Measurements from ENCODE around the gene KCTD20.

KCTD20 gene

GRCh38 chr6:36519352-36519751, 76.6 kb downstream of the KCTD20 start:
- Histone ChIP-seq H3K27me3 (no peaks in the 10 kb centered on the region), H4K20me1 (peaks cover 0 to 50% (median 24%) of the 10 kb centered on the region in 11 experiments; a peak in 15 of 22 replicates), H3K9me3 (replicated peaks in 1 of 11) (no peaks in the 10 kb centered on the region), H3K27ac (no peak overlapping the region), H3K4me1 (peaks cover 0 to 6% (median 0%) of the 10 kb centered on the region in 10 experiments; a peak in 4 of 20 replicates), H3K4me3 (no peak overlapping the region), H3K36me3 (peaks cover 98 to 100% (median 100%) of the 10 kb centered on the region in 11 experiments), H3K9ac (no peak overlapping the region), H3K4me2 (no peak overlapping the region)
- no peak for TF ChIP-seq Cebpa-rat (IDR thresholded peaks at IDR 0.05)

- Histone ChIP-seq H3K9me3 (replicated peaks in 1 of 11) (no peaks in the 10 kb centered on the region), H3K9ac (no peak overlapping the region), H4K20me1 (peaks cover 12 to 82% (median 49%) of the 10 kb centered on the region in 11 experiments; a peak in 20 of 22 replicates), H3K27me3 (no peaks in the 10 kb centered on the region), H3K36me3 (peaks cover 73 to 100% (median 90%) of the 10 kb centered on the region in 11 experiments), H3K4me3 (no peak overlapping the region), H3K4me2 (no peak overlapping the region), H3K27ac (no peak overlapping the region), H3K4me1 (peaks cover 27 to 45% (median 32%) of the 10 kb centered on the region in 10 experiments)
- TF ChIP-seq Cebpa-rat (IDR thresholded peaks at IDR 0.05): no peak
Measured at GRCh38 chr6:36523451-36523850, 80.7 kb downstream of the KCTD20 start.

GRCh38 chr6:36523936-36524499, 81.2 kb downstream of the KCTD20 start:
- Histone ChIP-seq H3K27me3 (no peaks in the 10 kb centered on the region), H3K36me3 (peaks cover 67 to 100% (median 89%) of the 10 kb centered on the region in 11 experiments), H3K27ac (peak overlapping the region in 1 of 11 experiments; percentile 14; a peak in 2 of 22 replicates), H3K4me1 (peaks cover 33 to 50% (median 37%) of the 10 kb centered on the region in 10 experiments), H4K20me1 (peaks cover 14 to 82% (median 54%) of the 10 kb centered on the region in 11 experiments; a peak in 20 of 22 replicates), H3K9ac (no peak overlapping the region), H3K4me3 (no peak overlapping the region), H3K4me2 (no peak overlapping the region), H3K9me3 (replicated peaks in 1 of 11) (no peaks in the 10 kb centered on the region)
- no peak for TF ChIP-seq Cebpa-rat (IDR thresholded peaks at IDR 0.05)

- Histone ChIP-seq H3K9ac (peak overlapping the region in 1 of 11 experiments; percentile 15; a peak in 1 of 22 replicates), H3K4me1 (peaks cover 41 to 59% (median 46%) of the 10 kb centered on the region in 10 experiments), H3K9me3 (replicated peaks in 1 of 11) (no peaks in the 10 kb centered on the region), H3K4me2 (peak overlapping the region in 2 of 11 experiments; percentile 87 to 93; a peak in 4 of 22 replicates), H3K27ac (peak overlapping the region in 5 of 11 experiments; percentile 16 to 71 (median 70); a peak in 8 of 22 replicates), H3K36me3 (peaks cover 65 to 100% (median 89%) of the 10 kb centered on the region in 11 experiments), H3K4me3 (no peak overlapping the region), H4K20me1 (peaks cover 21 to 82% (median 63%) of the 10 kb centered on the region in 11 experiments; a peak in 21 of 22 replicates), H3K27me3 (no peaks in the 10 kb centered on the region)
- TF ChIP-seq Cebpa-rat (IDR thresholded peaks at IDR 0.05): no peak
Measured at GRCh38 chr6:36524871-36525270, 82.1 kb downstream of the KCTD20 start.

- peak overlapping the region; percentile 43 to 75 (median 63); a peak in 20 of 22 replicates for H3K27ac ChIP-seq
Measured at GRCh38 chr6:36525346-36525745, 82.5 kb downstream of the KCTD20 start.

GRCh38 chr6:36526066-36526465, 83.3 kb downstream of the KCTD20 start:
- peaks cover 63 to 100% (median 88%) of the 10 kb centered on the region in 11 experiments for H3K36me3 ChIP-seq
- peaks cover 50 to 68% (median 55%) of the 10 kb centered on the region in 10 experiments for H3K4me1 ChIP-seq
- peak overlapping the region in 1 of 10 experiments; percentile 25; a peak in 2 of 20 replicates for H3K4me3 ChIP-seq
- H3K4me2 ChIP-seq: peak overlapping the region; percentile 47 to 93 (median 76)
- TF ChIP-seq Cebpa-rat (IDR thresholded peaks at IDR 0.05): no peak
- peak overlapping the region in 9 of 11 experiments; percentile 7 to 58 (median 40); a peak in 11 of 22 replicates for H3K9ac ChIP-seq
- H4K20me1 ChIP-seq: peaks cover 22 to 87% (median 62%) of the 10 kb centered on the region in 11 experiments; a peak in 21 of 22 replicates
- no peaks in the 10 kb centered on the region for H3K27me3 ChIP-seq
- H3K9me3 ChIP-seq (replicated peaks in 1 of 11): no peaks in the 10 kb centered on the region
- H3K27ac ChIP-seq: peak overlapping the region; percentile 43 to 75 (median 63); a peak in 21 of 22 replicates

More at GRCh38 chr6:36525346-36525745, 82.5 kb downstream of the KCTD20 start:
- Histone ChIP-seq H3K4me3 (no peak overlapping the region; a peak in 1 of 20 replicates), H3K4me2 (peak overlapping the region in 8 of 11 experiments; percentile 69 to 93 (median 79); a peak in 14 of 22 replicates), H3K4me1 (peaks cover 45 to 61% (median 50%) of the 10 kb centered on the region in 10 experiments), H3K27me3 (no peaks in the 10 kb centered on the region), H3K9ac (peak overlapping the region in 4 of 11 experiments; percentile 7 to 43 (median 40); a peak in 4 of 22 replicates), H3K9me3 (replicated peaks in 1 of 11) (no peaks in the 10 kb centered on the region), H3K36me3 (peaks cover 63 to 100% (median 88%) of the 10 kb centered on the region in 11 experiments), H4K20me1 (peaks cover 22 to 86% (median 61%) of the 10 kb centered on the region in 11 experiments; a peak in 21 of 22 replicates)
- TF ChIP-seq Cebpa-rat (IDR thresholded peaks at IDR 0.05): no peak

- Histone ChIP-seq H3K36me3 (peaks cover 86 to 100% (median 97%) of the 10 kb centered on the region in 11 experiments), H3K9ac (no peak overlapping the region), H3K4me1 (peaks cover 17 to 27% (median 24%) of the 10 kb centered on the region in 10 experiments), H3K27me3 (no peaks in the 10 kb centered on the region), H3K27ac (no peak overlapping the region), H4K20me1 (peaks cover 47 to 100% (median 99%) of the 10 kb centered on the region in 11 experiments; a peak in 21 of 22 replicates), H3K4me3 (no peak overlapping the region), H3K4me2 (no peak overlapping the region), H3K9me3 (replicated peaks in 1 of 11) (no peaks in the 10 kb centered on the region)
- no peak for TF ChIP-seq Cebpa-rat (IDR thresholded peaks at IDR 0.05)
Measured at GRCh38 chr6:36533321-36533720, 90.5 kb downstream of the KCTD20 start.

- Histone ChIP-seq H3K27ac (no peak overlapping the region), H3K36me3 (peaks cover 97 to 100% (median 100%) of the 10 kb centered on the region in 11 experiments), H3K27me3 (no peaks in the 10 kb centered on the region), H4K20me1 (peaks cover 45 to 100% (median 99%) of the 10 kb centered on the region in 11 experiments; a peak in 21 of 22 replicates), H3K4me1 (peaks cover 11 to 20% (median 14%) of the 10 kb centered on the region in 10 experiments; a peak in 19 of 20 replicates), H3K9ac (no peak overlapping the region), H3K4me3 (no peak overlapping the region), H3K9me3 (replicated peaks in 1 of 11) (no peaks in the 10 kb centered on the region), H3K4me2 (no peak overlapping the region)
- no peak for TF ChIP-seq Cebpa-rat (IDR thresholded peaks at IDR 0.05)
Measured at GRCh38 chr6:36536873-36537547, 94.2 kb downstream of the KCTD20 start.
